ENCODE results near the gene ITGB5.

The ITGB5 gene

GRCh38 chr3:124859025-124859424, 28.1 kb downstream of the ITGB5 start:
- ATAC-seq, result peak; percentile 31

GRCh38 chr3:124858275-124858674, 28.9 kb downstream of the ITGB5 start:
- no peak for ATAC-seq
- TF ChIP-seq CSRNP3 (CRISPR knock-in tag; IDR thresholded peaks at IDR 0.05) (no peak), RARB (CRISPR knock-in tag; IDR thresholded peaks at IDR 0.05) (no peak), ISL1 (CRISPR knock-in tag; IDR thresholded peaks at IDR 0.05) (no peak), ZNF565 (CRISPR knock-in tag; conservative IDR thresholded peaks at IDR 0.05; ENCODE audit: low read depth) (no peak), TCF4 (CRISPR knock-in tag; IDR thresholded peaks at IDR 0.05; ENCODE audit: borderline replicate concordance) (no peak), BACH2 (CRISPR knock-in tag; IDR thresholded peaks at IDR 0.05; ENCODE audit: borderline replicate concordance) (no peak), CSDC2 (CRISPR knock-in tag; IDR thresholded peaks at IDR 0.05) (no peak), ARNTL (CRISPR knock-in tag; IDR thresholded peaks at IDR 0.05; ENCODE audit: borderline replicate concordance, low read depth) (no peak)

More at GRCh38 chr3:124859025-124859424, 28.1 kb downstream of the ITGB5 start:
- TF ChIP-seq CSRNP3 (CRISPR knock-in tag; IDR thresholded peaks at IDR 0.05), result no peak
- TF ChIP-seq PATZ1 (CRISPR knock-in tag; IDR thresholded peaks at IDR 0.05; ENCODE audit: borderline replicate concordance), result no peak
- no peak for TF ChIP-seq TOX (CRISPR knock-in tag; IDR thresholded peaks at IDR 0.05; ENCODE audit: borderline replicate concordance)
- TF ChIP-seq POU6F1 (CRISPR knock-in tag; IDR thresholded peaks at IDR 0.05; ENCODE audit: borderline replicate concordance, low read depth), result no peak
- no peak for TF ChIP-seq ZNF565 (CRISPR knock-in tag; conservative IDR thresholded peaks at IDR 0.05; ENCODE audit: low read depth)
- TF ChIP-seq PPARA (CRISPR knock-in tag; IDR thresholded peaks at IDR 0.05; ENCODE audit: borderline replicate concordance), result no peak
- no peak for TF ChIP-seq CSDC2 (CRISPR knock-in tag; IDR thresholded peaks at IDR 0.05)
- no peak for TF ChIP-seq TSHZ2 (CRISPR knock-in tag; IDR thresholded peaks at IDR 0.05)
- TF ChIP-seq SNAI2 (CRISPR knock-in tag; IDR thresholded peaks at IDR 0.05), result no peak
- TF ChIP-seq ISL1 (CRISPR knock-in tag; IDR thresholded peaks at IDR 0.05), result no peak
- TF ChIP-seq ESRRG (CRISPR knock-in tag; IDR thresholded peaks at IDR 0.05), result no peak
- TF ChIP-seq BACH2 (CRISPR knock-in tag; IDR thresholded peaks at IDR 0.05; ENCODE audit: borderline replicate concordance), result no peak
- no peak for TF ChIP-seq ZC3H10 (CRISPR knock-in tag; IDR thresholded peaks at IDR 0.05)
- TF ChIP-seq ARNTL (CRISPR knock-in tag; IDR thresholded peaks at IDR 0.05; ENCODE audit: borderline replicate concordance, low read depth), result no peak
- TF ChIP-seq ZNF70 (CRISPR knock-in tag; IDR thresholded peaks at IDR 0.05), result no peak
- TF ChIP-seq CREB5 (CRISPR knock-in tag; IDR thresholded peaks at IDR 0.05; ENCODE audit: low read depth), result no peak
- no peak for TF ChIP-seq GLIS3 (CRISPR knock-in tag; IDR thresholded peaks at IDR 0.05)
- TF ChIP-seq ZFP30 (CRISPR knock-in tag; IDR thresholded peaks at IDR 0.05), result no peak
- no peak for TF ChIP-seq RARB (CRISPR knock-in tag; IDR thresholded peaks at IDR 0.05)

Data from SK-N-SH treated with all-trans-retinoic acid at 6 μM for 48 hours (cell line).